ENCODE measurements around the gene HAVCR2.

HAVCR2 gene

DNA sequence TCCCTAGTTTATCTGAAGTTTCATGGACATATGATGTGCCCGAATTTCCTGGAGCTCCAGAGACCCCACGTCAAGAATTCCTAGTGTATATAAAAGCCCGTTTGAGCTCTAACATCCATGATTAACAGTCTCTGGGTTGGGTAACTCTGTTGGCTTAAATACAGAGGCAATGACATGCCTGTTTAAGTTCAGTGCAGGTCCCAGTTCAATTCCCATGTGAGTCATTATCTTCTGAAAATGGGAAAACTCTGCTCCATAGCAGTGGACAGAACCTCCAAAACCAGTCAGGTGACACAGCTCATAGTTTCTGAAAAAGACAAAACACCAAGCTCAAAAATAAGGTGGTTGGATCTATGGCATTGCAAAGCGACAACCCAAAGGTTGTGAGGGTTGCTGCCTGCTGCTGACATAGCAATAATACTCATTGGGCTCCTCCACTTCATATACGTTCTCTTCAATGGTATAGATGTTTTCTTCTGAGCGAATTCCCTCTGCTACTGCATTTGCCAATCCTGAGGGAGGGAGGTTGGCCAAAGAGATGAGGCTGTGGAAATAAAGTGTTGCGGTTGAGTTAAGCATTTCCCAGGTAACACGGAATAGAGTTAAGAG, 22.0 kb downstream of the HAVCR2 start:
- no peak overlapping the region for H3K27ac ChIP-seq (ENCODE audit: low read depth, low read length)

DNA sequence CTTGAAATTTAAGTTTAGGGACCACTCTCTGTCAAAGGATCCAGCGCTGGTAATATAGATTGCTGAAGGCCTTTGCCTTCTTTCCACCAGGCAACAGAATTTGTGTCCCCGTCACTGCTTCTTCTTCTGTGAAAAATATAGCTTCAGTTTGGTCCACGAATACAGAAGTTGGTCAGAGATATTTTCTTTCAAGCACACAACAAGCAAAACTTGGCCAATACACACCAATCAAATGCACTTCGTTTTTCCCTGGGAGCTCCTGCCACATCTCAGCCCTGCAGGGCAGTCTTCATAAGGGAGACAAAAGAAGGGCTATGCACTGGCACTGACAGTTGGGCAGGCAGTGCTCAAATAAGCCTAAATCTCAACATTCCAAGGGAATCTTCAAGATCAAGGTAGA, 22.9 kb downstream of the HAVCR2 start:
- no peak overlapping the region for H3K9ac ChIP-seq (ENCODE audit: low read length)
- H3K36me3 ChIP-seq (ENCODE audit: insufficient read depth, low read length), result no peaks in the 10 kb centered on the region
- no peaks in the 10 kb centered on the region for H3K27me3 ChIP-seq (ENCODE audit: control insufficient read depth in 1 of 2, insufficient read depth in 2 of 2, low read length in 2 of 2)
- H3K9me3 ChIP-seq (ENCODE audit: low read length), result no peaks in the 10 kb centered on the region
- H3K4me3 ChIP-seq (ENCODE audit: low read depth in 1 of 2, low read length in 2 of 2), result no peak overlapping the region
- no peaks in the 10 kb centered on the region for H3K4me1 ChIP-seq (ENCODE audit: insufficient read depth, low read length)
- no peak overlapping the region for H3K27ac ChIP-seq (ENCODE audit: low read depth, low read length)

More for the DNA sequence above, 22.0 kb downstream of the HAVCR2 start:
- Histone ChIP-seq H3K9me3 (ENCODE audit: low read length) (no peaks in the 10 kb centered on the region), H3K36me3 (ENCODE audit: insufficient read depth, low read length) (no peaks in the 10 kb centered on the region), H3K9ac (ENCODE audit: low read length) (no peak overlapping the region), H3K4me1 (ENCODE audit: insufficient read depth, low read length) (no peaks in the 10 kb centered on the region), H3K27me3 (ENCODE audit: control insufficient read depth in 1 of 2, insufficient read depth in 2 of 2, low read length in 2 of 2) (no peaks in the 10 kb centered on the region), H3K4me3 (ENCODE audit: low read depth in 1 of 2, low read length in 2 of 2) (no peak overlapping the region)

DNA sequence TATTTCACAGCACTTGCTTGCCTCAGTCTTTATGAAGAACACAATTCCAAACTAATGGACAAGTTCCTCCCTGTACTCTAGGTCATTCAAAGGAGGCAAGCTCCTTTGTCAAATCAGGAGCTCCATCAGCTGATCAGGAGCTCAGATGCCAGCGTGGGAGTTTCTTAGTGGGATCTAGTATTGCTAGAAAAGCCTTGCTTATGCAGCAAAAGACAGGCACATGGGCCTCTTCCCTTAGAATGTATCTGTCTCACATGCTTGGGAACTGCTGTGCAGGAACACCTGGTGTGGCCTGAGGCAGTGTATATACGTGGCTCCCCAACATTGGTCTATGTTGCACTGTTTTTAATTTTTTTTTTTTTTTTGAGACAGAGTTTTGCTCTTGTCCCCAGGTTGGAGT, 28.6 kb downstream of the HAVCR2 start:
- no peak overlapping the region for H3K27ac ChIP-seq (ENCODE audit: low read depth, low read length)
- no peaks in the 10 kb centered on the region for H3K9me3 ChIP-seq (ENCODE audit: low read length)
- H3K9ac ChIP-seq (ENCODE audit: low read length), result no peak overlapping the region
- no peaks in the 10 kb centered on the region for H3K4me1 ChIP-seq (ENCODE audit: insufficient read depth, low read length)
- H3K36me3 ChIP-seq (ENCODE audit: insufficient read depth, low read length), result no peaks in the 10 kb centered on the region
- H3K27me3 ChIP-seq (ENCODE audit: control insufficient read depth in 1 of 2, insufficient read depth in 2 of 2, low read length in 2 of 2), result no peaks in the 10 kb centered on the region
- H3K4me3 ChIP-seq (ENCODE audit: low read depth in 1 of 2, low read length in 2 of 2), result no peak overlapping the region

- Histone ChIP-seq H3K9ac (ENCODE audit: low read length) (no peak overlapping the region), H3K9me3 (ENCODE audit: low read length) (no peaks in the 10 kb centered on the region), H3K27me3 (ENCODE audit: control insufficient read depth in 1 of 2, insufficient read depth in 2 of 2, low read length in 2 of 2) (no peaks in the 10 kb centered on the region), H3K27ac (ENCODE audit: low read depth, low read length) (no peak overlapping the region), H3K4me3 (ENCODE audit: low read depth in 1 of 2, low read length in 2 of 2) (no peak overlapping the region), H3K4me1 (ENCODE audit: insufficient read depth, low read length) (no peaks in the 10 kb centered on the region), H3K36me3 (ENCODE audit: insufficient read depth, low read length) (no peaks in the 10 kb centered on the region)
Observed at GRCh38 chr5:157076558-157076957, 32.3 kb downstream of the HAVCR2 start.

DNA sequence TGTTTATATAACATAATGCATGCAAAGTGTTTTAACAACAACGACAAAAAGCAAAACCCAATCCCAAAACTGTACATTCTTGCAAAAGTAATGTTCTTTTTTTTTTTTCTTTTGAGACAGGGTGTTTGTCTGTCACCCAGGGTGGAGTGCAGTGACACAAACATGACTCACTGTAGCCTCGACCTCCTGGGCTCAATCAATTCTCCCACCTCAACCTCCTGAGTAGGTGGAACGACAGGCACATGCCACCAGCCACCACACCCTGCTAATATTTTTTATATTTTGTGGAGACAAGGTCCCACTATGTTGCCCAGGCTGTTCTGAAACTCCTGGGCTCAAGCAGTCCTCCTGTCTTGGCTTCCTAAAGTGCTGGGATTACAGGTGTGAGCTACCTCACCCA, 36.3 kb downstream of the HAVCR2 start:
- Histone ChIP-seq H3K4me3 (ENCODE audit: low read depth in 1 of 2, low read length in 2 of 2) (no peak overlapping the region), H3K27me3 (ENCODE audit: control insufficient read depth in 1 of 2, insufficient read depth in 2 of 2, low read length in 2 of 2) (no peaks in the 10 kb centered on the region), H3K36me3 (ENCODE audit: insufficient read depth, low read length) (no peaks in the 10 kb centered on the region), H3K9ac (ENCODE audit: low read length) (no peak overlapping the region), H3K9me3 (ENCODE audit: low read length) (no peaks in the 10 kb centered on the region), H3K4me1 (ENCODE audit: insufficient read depth, low read length) (no peaks in the 10 kb centered on the region), H3K27ac (ENCODE audit: low read depth, low read length) (no peak overlapping the region)

DNA sequence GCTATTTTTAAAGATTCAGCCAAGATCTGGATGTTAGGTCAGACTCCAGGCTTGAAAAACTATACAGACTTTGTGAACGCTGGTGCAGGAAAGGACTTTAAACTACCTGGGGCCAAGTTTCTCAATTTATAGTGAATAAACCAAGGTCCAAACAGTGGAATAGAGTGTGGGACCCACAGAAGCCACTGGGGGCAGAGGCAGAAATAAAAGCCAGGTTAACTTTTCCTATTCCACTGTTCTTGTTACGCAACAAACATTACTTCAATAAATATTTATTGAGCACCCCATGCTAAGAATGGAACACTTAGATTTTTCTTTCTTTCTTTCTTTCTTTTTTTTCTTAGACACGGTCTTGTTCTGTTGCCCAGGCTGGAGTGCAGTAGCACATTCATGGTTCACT, 38.9 kb downstream of the HAVCR2 start:
- no peaks in the 10 kb centered on the region for H3K36me3 ChIP-seq (ENCODE audit: insufficient read depth, low read length)
- H3K9me3 ChIP-seq (ENCODE audit: low read length), result no peaks in the 10 kb centered on the region
- H3K9ac ChIP-seq (ENCODE audit: low read length), result no peak overlapping the region
- no peak overlapping the region for H3K27ac ChIP-seq (ENCODE audit: low read depth, low read length)
- H3K27me3 ChIP-seq (ENCODE audit: control insufficient read depth in 1 of 2, insufficient read depth in 2 of 2, low read length in 2 of 2), result no peaks in the 10 kb centered on the region
- H3K4me1 ChIP-seq (ENCODE audit: insufficient read depth, low read length), result no peaks in the 10 kb centered on the region
- H3K4me3 ChIP-seq (ENCODE audit: low read depth in 1 of 2, low read length in 2 of 2), result no peak overlapping the region

DNA sequence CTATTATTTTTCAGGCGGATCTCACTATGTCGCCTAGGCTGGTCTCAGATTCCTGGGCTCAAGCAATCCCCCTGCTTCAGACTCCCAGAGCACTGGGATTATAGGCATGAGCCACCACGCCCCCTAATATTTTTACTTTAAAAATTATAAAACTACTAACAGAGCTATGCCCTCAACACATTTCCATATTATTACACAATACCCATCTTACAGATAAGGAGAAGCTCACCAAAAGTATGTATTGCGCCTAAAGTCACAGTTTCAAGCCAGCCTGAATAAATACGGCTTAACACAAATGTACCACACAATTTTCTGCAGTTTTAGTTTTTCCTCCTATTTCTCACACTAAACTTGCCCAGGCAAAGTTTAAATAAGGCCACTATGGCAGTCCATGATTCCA, 40.1 kb downstream of the HAVCR2 start:
- Histone ChIP-seq H3K27ac (ENCODE audit: low read depth, low read length) (no peak overlapping the region), H3K36me3 (ENCODE audit: insufficient read depth, low read length) (no peaks in the 10 kb centered on the region), H3K27me3 (ENCODE audit: control insufficient read depth in 1 of 2, insufficient read depth in 2 of 2, low read length in 2 of 2) (no peaks in the 10 kb centered on the region), H3K4me3 (ENCODE audit: low read depth in 1 of 2, low read length in 2 of 2) (no peak overlapping the region), H3K9ac (ENCODE audit: low read length) (no peak overlapping the region), H3K9me3 (ENCODE audit: low read length) (no peaks in the 10 kb centered on the region), H3K4me1 (ENCODE audit: insufficient read depth, low read length) (no peaks in the 10 kb centered on the region)

DNA sequence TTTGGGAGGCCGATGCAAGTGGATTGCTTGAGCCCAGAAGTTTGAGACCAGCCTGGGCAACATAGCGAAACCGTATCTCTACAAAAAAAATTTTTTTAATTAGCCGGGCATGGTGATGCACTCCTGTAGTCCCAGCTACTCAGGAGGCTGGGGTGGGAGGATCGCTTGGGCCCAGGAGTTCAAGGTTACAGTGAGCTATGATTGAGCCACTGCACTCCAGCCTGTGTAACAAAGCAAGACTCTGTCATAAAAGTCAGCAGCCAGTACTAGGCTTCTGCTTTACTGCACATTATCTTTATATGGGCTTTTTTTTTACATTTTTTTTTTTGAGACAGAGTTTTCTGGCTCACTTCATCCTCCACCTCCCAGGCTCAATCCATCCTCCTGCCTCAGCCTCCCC, 40.5 kb downstream of the HAVCR2 start:
- H3K9ac ChIP-seq (ENCODE audit: low read length), result no peak overlapping the region
- H3K9me3 ChIP-seq (ENCODE audit: low read length), result no peaks in the 10 kb centered on the region
- H3K27ac ChIP-seq (ENCODE audit: low read depth, low read length), result no peak overlapping the region
- no peak overlapping the region for H3K4me3 ChIP-seq (ENCODE audit: low read depth in 1 of 2, low read length in 2 of 2)
- H3K27me3 ChIP-seq (ENCODE audit: control insufficient read depth in 1 of 2, insufficient read depth in 2 of 2, low read length in 2 of 2), result no peaks in the 10 kb centered on the region
- H3K36me3 ChIP-seq (ENCODE audit: insufficient read depth, low read length), result no peaks in the 10 kb centered on the region
- H3K4me1 ChIP-seq (ENCODE audit: insufficient read depth, low read length), result no peaks in the 10 kb centered on the region

DNA sequence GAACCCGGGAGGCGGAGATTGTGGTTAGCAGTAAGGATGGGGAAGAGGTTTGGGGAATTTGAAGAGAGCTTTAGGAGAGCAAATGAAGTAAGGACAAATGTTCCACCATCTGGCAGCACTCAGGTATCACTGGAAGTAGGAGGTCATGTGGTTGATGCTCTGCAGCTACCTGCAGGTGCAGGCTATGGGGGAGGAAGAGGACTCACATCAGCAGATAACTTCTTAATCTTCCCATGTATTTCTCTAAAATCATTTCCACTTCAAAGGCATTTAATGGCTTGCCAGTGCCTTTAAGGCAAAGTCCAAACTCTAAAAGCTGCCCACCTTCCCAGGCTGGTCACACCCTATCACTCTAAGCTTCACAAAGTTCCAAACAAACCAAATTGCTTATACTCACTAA, 41.8 kb downstream of the HAVCR2 start:
- Histone ChIP-seq H3K27me3 (ENCODE audit: control insufficient read depth in 1 of 2, insufficient read depth in 2 of 2, low read length in 2 of 2) (no peaks in the 10 kb centered on the region), H3K36me3 (ENCODE audit: insufficient read depth, low read length) (no peaks in the 10 kb centered on the region), H3K27ac (ENCODE audit: low read depth, low read length) (no peak overlapping the region), H3K9me3 (ENCODE audit: low read length) (no peaks in the 10 kb centered on the region), H3K4me1 (ENCODE audit: insufficient read depth, low read length) (no peaks in the 10 kb centered on the region), H3K4me3 (ENCODE audit: low read depth in 1 of 2, low read length in 2 of 2) (no peak overlapping the region), H3K9ac (ENCODE audit: low read length) (no peak overlapping the region)

DNA sequence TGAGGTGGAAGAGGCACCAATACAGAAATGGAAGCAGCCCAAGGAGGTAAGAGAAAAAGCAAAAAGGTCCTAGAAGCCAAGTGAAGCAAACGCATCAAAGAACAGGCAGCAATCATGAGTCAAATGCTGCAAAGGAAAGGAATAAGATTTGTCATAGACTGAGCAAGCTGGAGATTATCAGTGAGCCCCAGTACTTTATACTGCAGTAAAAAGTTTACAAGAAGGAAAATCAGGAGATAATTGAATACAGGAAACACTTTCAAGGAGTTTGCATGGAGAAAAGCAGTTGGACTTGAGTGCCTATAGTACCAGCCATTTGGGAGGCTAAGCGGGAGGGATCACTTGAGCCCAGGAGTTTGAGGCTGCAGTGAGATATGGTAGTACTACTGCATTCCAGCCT, 42.8 kb downstream of the HAVCR2 start:
- H3K36me3 ChIP-seq (ENCODE audit: insufficient read depth, low read length), result no peaks in the 10 kb centered on the region
- no peak overlapping the region for H3K27ac ChIP-seq (ENCODE audit: low read depth, low read length)

DNA sequence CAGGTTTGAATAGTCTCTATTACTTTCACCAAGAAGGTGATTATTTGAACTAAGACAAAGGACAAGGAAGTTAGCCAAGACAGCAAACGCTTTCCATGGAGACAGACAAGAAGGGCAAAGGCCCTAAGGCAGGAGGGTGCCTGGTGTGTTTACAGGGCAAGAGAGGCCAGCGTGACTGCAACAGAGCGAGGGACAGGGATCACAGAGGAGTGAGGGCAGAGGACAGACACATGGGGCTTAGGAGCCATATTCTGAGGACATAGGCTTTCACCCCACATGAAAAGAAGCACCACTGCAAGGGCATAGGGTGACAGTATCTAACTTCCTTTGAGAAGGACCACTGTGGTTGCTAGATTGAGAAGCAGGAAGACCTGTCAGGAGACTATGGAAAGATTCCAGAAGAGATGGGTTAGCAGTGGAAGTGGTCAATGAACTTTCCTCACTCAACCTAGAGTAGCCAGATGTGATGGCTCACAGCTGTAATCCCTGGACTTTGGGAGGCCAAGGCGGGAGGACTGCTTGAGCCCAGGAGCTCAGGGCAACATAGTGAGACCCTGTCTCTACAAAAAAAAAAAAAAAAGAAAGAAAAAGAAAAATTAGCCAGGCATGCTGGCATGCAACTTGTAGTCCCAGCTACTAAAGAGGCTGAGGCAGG, 44.9 kb downstream of the HAVCR2 start:
- no peak overlapping the region for H3K27ac ChIP-seq (ENCODE audit: low read depth, low read length)
- H3K4me1 ChIP-seq (ENCODE audit: insufficient read depth, low read length), result no peaks in the 10 kb centered on the region
- no peaks in the 10 kb centered on the region for H3K36me3 ChIP-seq (ENCODE audit: insufficient read depth, low read length)
- H3K9me3 ChIP-seq (ENCODE audit: low read length), result no peaks in the 10 kb centered on the region
- no peak overlapping the region for H3K9ac ChIP-seq (ENCODE audit: low read length)
- no peak overlapping the region for H3K4me3 ChIP-seq (ENCODE audit: low read depth in 1 of 2, low read length in 2 of 2)
- no peaks in the 10 kb centered on the region for H3K27me3 ChIP-seq (ENCODE audit: control insufficient read depth in 1 of 2, insufficient read depth in 2 of 2, low read length in 2 of 2)

More for the DNA sequence above, 42.8 kb downstream of the HAVCR2 start:
- Histone ChIP-seq H3K9ac (ENCODE audit: low read length) (no peak overlapping the region), H3K9me3 (ENCODE audit: low read length) (no peaks in the 10 kb centered on the region), H3K4me1 (ENCODE audit: insufficient read depth, low read length) (no peaks in the 10 kb centered on the region), H3K4me3 (ENCODE audit: low read depth in 1 of 2, low read length in 2 of 2) (no peak overlapping the region), H3K27me3 (ENCODE audit: control insufficient read depth in 1 of 2, insufficient read depth in 2 of 2, low read length in 2 of 2) (no peaks in the 10 kb centered on the region)

DNA sequence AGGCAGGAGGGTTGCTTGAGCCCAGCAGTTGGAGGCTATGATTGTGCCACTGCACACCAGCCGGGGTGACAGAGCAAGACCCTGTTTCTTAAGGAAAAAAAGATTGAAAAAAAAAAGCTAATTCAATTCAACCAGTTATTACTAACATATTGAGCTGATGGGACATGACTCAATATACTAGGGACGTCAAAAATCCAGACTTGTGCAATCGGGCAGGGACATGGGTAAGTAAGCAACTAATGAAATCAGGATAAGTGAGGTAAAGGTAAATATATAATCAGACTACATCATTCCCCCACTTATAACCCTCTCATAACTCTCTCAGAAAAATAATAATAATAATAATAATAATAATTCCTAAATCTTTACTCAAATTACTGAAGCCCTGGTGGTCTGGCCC, 49.0 kb downstream of the HAVCR2 start:
- no peak overlapping the region for H3K9ac ChIP-seq (ENCODE audit: low read length)

More for the DNA sequence above, 49.0 kb downstream of the HAVCR2 start:
- Histone ChIP-seq H3K4me1 (ENCODE audit: insufficient read depth, low read length) (no peaks in the 10 kb centered on the region), H3K27me3 (ENCODE audit: control insufficient read depth in 1 of 2, insufficient read depth in 2 of 2, low read length in 2 of 2) (no peaks in the 10 kb centered on the region), H3K27ac (ENCODE audit: low read depth, low read length) (no peak overlapping the region), H3K36me3 (ENCODE audit: insufficient read depth, low read length) (no peaks in the 10 kb centered on the region), H3K9me3 (ENCODE audit: low read length) (no peaks in the 10 kb centered on the region), H3K4me3 (ENCODE audit: low read depth in 1 of 2, low read length in 2 of 2) (no peak overlapping the region)
